GM21576 (cell line): ENCODE results near the gene ERCC8.
"Not testable (repeated sequence)": the region's sequence is repeated elsewhere in the genome, so short reads cannot be mapped to it uniquely, and the experiment has no call there.

Source experiments
- ATAC-seq: cut with Tn5 transposase; IDR thresholded peaks from one replicate; pipeline ENCODE4 v1.9.1; 2021; ENCODE audit warnings: mild to moderate bottlenecking, moderate library complexity; ENCODE audit not compliant: unreplicated experiment

ERCC8 gene, protein sequence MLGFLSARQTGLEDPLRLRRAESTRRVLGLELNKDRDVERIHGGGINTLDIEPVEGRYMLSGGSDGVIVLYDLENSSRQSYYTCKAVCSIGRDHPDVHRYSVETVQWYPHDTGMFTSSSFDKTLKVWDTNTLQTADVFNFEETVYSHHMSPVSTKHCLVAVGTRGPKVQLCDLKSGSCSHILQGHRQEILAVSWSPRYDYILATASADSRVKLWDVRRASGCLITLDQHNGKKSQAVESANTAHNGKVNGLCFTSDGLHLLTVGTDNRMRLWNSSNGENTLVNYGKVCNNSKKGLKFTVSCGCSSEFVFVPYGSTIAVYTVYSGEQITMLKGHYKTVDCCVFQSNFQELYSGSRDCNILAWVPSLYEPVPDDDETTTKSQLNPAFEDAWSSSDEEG

DNA sequence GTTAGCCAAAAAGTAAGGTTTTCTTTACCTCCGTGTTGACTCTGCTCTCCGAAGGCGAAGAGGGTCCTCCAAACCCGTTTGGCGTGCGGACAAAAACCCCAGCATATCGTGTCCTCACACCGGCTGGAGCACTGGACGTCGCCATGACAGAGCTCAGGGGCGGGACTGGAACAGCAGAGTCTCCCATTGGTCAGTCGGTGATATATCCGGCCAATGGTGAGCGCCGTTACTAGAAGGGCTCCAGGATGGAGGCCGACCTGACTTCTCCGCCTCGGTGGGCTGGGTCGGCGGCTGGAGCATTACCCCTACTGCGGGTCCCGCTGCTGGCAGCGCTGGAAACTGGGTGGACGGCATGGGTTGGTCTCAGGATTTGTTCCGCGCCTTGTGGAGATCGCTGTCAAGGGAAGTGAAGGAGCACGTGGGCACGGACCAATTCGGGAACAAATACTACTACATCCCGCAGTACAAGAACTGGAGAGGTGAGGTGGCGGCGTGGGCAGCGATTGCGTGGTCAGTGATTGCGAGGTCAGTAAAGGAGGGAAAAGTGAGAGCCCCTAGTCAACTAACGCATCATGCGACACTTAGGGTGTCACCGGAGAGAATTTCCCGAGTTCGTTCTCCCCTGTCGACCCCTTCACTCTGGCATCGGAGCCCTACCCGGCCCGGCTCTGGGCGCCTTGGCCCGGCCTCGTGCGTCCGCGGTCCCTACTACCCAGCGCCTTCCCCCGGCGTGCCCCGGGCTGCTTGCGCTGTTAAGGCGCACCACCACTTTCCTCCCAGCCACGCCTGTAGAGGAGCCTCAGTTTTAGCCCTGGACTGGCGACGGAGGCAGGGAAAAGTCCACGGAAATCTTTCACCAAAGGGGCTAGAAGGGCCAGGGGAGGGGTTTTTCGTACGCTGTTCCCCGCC is at the start of gene ERCC8, which contains the start of gene NDUFAF2:
TSS of gene ERCC8 (minus strand) at position 167 of the 909 bp plus-strand sequence. CDS start at position 105, 62 bp downstream.
TSS of gene NDUFAF2 (plus strand) at position 302 of the 909 bp plus-strand sequence. CDS start at position 353, 51 bp downstream.
- ATAC-seq = peak; percentile 99

DNA sequence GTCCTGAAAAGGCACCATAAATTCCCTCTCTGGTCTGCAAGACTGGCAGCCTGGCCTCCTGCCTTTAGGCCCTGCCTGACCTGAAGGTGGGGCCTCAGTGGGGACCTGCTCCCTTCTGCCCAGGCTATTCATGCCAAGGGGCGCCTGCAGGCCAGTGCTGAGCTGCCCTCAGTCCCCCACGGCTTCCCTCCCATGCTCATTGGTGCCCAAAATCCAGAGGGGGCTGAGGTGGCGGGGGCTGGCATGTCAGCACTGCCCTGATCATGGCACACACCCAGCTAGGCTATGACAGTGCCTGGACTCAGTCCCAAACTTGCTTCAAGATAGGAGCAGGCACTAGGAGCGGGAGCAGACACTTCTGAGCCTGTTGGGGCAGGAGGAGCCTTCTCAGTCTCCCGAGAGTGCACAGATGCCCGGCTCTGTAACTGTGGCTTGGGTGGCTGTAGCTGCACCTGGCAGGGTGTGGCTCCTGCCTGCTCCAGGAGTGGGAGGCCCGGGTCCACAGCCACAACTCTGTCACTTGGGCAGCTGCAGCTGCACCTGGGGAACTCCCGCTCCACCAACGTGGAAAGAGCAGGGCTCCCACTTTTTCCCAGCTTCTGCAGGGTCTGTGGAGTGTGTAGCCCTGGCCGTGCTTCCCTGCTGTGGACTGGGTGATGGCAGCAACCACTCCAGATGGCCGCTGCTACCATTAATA is 49.2 kb upstream of the ERCC8 start:
- ATAC-seq = no peak

DNA sequence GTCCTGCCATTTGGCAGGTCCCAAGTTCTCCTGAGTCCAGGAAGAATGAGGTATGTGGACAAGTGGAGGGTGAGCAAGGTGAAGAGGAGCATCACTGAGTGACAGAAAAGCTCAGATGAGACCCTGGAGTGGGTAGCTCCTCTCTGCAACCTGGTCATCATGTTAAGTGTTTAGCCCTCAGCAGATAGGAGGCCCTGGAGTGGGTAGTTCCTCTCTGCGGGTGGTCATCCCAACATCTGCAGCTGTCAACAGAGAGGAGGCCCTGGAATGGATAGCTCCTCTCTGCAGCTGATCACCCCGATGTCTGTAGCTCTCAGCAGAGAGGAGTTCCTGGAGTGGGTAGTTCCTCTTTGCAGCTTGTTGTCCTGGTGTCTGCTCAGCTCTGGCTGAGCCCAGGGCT is 48.6 kb upstream of the ERCC8 start:
- ATAC-seq = no peak

DNA sequence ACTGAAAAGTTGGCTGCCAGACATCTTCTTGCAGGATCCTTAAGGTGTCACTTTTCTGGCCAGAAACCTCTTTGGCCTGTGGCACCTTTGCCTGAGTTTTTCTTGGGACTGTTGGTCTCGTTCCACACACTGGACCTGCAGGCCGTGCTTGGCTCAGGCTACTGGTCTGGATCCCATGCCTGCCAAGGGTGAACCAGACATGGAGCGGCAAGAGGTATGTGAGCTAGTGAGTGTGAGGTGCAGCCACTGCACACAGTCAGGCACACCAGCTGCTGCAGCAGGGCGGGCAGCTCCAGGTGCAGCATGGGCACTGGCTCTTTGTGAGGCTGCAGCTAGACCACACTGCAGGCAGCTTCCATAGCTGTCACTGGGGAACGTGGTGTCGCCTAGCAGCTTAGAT is 48.0 kb upstream of the ERCC8 start:
- no peak for ATAC-seq

DNA sequence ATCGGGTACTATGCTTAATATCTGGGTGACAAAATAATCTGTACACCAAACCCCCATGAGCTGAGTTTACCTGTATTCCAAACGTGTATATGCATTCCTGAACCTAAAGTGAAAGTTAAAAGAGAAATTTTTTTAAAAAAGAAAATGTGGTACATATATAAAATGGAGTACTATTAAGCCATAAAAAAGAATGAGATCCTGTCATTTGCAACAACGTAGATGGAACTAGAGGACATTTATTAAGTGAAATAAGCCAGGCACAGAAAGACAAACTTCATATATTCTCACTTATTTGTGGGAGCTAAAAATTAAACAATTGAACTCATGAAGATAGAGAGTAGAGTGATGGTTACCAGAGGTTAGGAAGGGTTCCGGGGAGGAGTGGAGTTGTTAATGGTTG is 44.9 kb upstream of the ERCC8 start:
- no peak for ATAC-seq

DNA sequence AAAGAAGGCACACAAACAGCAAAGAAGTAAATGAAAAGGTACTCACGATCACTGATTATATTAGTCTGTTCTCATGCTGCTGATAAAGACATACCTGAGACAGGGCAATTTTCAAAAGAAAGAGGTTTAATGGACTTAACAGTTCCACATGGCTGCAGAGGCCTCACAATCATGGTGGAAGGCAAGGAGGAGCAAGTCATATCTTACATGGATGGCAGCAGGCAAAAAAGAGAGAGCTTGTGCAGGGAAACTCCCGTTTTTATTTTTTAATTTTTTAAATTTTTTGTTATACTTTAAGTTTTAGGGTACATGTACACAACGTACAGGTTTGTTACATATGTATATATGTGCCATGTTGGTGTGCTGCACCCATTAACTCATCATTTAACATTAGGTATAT is 37.3 kb upstream of the ERCC8 start:
- ATAC-seq = not testable (repeated sequence)

DNA sequence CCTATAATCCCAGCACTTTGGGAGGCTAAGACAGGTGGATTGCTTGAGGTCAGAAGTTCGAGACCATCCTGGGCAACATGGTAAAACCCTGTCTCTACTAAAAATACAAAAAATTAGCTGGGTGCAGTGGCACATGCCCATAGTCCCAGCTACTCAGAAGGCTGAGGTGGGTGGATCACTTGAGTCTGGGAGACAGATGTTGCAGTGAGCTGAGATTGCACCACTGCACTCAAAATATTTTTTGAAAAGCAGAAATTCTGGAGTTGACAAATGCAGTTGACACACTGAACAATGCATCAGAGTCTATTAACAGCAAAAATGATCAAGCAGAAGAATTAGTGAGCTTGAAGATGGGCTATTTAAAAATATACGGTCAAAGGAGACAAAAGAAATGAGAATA is 35.6 kb upstream of the ERCC8 start:
- no peak for ATAC-seq

DNA sequence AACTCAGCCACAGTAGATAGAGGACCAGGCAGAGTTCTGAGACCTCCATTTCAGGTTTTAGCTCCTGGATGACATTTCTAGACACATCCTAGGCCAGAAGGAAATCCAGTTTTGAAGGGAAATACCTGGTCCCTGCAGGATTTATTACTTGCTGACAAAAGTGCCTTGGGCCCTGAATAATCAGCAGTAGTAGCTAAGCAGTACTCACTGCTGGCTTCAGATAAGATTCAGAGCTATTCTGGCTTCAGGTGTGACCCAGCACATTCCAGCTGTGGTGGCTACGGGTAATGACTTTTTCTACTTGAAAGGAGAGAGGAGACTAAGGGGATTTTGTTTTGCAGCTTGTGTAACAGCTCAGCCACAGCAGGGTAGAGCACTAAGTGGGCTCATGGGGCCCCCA is 34.1 kb upstream of the ERCC8 start:
- no peak for ATAC-seq

DNA sequence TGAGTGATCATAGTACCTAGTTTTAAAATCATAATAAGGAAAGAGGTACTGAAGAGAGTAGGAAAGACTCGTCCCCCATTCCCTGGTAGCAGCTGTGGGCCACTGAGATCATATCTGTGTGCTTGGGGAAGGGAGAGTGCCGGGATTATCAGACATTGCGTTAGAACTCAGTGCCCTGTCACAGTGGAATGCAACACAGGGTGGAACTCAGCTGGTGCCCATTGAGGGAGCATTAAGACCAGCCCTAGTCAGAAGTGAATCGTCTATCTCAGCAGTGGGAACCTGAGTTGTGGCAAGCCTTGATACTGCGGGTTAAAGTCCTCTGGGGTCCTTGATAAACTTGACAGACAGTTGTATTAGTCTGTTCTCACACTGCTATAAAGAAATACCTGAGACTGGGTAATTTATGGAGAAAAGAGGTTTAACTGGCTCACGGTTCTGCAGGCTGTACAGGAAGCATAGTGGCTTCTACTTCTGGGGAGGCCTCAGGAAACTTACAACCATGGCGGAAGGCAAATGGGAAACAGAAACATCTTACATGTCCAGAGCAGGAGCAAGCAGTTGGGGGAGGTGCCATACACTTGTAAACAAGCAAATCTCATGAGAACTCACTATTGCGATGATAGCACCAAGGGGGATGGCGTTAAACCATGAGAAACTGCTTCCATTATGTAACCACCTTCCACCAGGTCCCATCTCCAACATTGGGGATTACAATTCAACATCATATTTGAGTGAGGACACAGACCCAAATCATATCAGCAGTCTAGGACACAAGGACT is 33.3 kb upstream of the ERCC8 start:
- ATAC-seq = no peak

DNA sequence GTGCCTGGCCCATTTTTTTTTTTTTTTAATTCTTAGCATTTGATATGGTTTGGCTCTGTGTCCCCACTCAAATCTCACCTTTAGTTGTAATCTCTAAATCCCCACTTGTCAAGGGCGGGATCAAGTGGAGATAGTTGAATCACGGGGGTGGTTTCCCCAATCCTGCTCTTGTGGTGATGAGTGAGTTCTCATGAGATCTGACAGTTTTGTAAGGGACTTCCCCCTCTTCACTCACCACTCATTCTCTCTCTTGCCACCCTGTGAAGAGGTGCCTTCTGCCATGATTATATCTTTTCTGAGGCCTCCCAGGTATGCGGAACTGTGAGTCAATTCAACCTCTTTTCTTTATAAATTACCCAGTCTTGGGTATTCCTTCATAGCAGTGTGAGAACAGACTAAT is 27.4 kb upstream of the ERCC8 start:
- ATAC-seq = no peak

DNA sequence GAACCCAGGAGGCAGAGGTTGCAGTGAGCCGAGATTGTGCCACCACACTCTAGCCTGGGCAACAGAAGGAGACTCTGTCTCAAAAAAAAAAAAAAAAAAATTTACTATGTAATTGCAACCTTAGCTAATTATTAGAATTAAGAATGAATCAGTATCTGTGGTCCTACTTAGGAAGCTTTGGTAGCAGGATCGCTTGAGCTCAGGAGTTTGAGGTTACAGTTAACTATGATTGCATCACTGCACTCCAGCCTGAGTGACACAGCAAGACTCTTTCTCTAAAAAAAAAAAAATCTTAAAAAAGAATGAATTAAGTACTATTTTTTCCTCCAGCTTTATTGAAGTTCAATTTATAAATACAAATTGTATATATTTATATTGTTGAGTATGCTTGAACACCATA is 16.8 kb upstream of the ERCC8 start:
- no peak for ATAC-seq

DNA sequence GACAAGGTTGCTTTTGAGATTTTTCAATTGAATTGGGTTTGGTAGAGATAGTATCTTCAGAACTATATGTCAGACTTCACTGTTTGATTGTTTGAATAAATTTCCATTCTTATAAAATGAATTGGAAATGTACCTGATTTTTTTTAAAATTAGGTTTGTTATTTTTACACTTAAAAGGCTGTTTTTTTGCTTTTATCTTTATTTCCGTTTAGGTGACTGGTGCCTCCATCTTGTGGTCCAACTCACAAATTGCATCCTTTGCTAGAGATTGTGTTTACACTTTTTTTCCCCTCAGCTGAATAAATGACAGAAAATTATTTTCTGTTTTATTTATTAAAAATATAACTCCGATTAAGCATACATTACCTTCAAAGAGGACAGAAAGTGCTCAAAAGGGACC is 15.7 kb upstream of the ERCC8 start:
- ATAC-seq = no peak

DNA sequence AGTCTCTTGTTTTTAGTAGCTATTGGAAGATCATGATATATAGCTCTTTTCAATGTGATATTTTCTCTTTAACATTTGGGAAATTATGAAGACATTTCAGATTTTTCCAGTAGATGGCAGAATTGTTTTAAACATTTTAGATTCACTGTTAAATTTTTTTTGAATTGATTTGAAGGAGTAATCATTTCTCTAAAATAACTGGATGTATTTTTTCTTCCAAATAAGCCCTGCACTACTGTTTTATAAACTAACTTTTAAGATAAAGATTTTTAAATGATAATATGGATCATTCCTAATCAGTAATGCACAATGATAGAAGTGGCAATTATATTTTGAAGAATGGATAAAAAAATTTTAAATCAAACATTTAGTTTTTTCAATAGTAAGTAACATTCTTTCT is 14.3 kb upstream of the ERCC8 start:
- no peak for ATAC-seq

DNA sequence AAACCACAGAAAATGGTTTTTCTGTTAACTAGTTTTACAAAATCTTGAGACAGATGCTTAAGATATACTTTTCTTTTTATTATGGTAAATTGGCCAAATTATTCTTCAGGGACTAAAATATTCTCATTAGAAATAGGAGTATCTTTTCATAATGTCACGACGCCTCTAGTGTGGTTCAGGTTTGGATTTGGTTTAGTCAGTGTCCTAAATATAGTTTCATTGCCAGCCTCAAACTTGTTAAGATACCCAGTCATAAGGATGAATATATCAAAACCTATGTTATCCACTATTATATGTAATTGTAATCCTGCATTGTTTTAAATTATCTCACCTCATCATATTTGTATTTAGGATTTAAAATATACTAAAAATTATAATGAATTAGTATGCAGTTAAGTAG is 13.8 kb upstream of the ERCC8 start:
- no peak for ATAC-seq

DNA sequence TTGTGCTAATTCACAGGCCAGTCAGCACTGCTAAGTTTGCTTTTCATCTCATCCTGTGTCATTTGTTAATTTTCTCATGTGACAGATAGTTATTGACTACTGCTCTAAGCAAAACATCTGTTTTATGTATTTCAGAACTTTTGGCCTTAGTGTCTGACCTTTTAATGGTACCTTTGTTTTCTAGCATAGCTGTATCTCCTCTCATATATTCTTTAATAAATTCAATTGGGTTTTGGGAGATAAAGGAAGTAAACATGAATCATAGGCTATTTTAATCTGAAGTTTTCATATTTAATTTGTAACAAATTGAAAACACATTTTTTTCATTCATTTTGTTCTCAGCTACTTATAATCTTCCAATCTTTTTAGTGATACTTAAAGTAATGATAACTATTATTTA is 13.2 kb upstream of the ERCC8 start:
- no peak for ATAC-seq

DNA sequence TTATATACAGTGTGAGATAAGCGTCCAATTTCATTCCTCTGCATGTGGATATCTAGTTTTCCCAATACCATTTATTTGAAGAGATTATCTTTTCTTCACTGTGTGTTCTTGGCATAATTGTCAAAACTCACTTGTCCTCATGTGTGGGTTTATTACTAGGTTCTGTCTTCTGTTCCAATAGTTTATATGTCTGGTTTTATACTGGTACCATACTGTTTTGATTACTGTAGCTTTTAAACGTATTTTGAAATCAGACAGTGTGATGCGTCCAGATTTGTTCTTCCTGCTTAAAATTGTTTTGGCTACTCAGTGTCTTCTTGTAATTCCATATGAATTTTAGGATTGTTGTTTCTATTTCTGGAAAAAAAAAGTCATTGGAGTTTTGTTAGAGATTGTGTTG is 10.4 kb upstream of the ERCC8 start:
- no peak for ATAC-seq

DNA sequence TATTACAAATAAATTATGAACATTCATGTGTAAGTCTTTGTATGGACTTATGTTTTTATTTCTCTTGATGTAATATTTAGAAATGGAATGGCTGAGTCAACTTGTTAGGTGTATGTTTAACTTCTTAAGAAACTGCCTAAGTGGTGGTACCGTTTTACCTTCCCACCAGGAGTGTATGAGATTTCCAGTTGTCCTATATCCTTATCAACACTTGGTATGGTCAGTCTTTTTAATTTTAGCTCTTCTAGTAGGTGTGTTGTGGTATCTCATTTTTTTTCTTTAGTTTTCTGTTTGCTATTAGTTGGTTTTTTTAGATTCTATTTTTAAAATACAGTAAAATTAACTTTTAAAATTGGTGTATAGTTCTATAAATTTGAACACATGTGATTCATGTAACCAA is 3.9 kb upstream of the ERCC8 start:
- no peak for ATAC-seq

DNA sequence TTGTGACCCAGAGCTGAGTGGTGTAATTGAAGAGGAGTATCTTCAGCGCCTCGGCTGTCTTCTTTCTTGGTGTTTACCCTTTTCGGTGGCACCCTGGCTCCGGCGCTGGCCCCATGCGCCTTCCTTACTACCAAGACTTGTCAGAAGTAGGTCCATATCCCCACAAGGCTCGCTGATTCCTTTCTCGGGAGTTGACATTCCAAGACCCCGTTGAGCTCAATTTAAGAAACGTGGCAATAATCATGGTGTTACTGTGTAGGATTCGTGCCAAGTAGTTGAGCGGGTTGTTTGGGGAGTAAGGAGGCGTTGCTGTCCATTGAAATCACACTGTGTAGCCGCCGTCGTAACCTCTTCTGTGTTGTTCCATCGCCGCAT is 930 bp upstream of the ERCC8 start:
- ATAC-seq = peak; percentile 32

DNA sequence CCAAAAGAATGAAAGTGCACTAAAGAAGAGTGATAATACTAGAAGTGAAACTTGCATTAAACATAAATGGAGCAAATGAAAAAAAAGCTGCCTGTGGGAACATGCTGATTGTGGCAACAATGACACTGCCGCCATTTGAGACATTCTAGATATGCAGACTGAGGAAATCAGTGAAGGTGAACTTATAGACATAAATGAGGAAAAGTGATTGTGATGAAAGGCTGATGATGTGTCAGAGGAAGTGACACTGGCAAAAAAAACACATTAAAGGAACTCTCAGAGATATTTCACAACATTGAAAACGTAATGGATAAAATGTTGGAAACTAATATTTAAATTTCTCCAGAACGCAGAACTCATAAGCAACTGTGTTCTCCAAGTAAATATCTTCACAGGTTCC is 1.2 kb downstream of the ERCC8 start:
- ATAC-seq = no peak

DNA sequence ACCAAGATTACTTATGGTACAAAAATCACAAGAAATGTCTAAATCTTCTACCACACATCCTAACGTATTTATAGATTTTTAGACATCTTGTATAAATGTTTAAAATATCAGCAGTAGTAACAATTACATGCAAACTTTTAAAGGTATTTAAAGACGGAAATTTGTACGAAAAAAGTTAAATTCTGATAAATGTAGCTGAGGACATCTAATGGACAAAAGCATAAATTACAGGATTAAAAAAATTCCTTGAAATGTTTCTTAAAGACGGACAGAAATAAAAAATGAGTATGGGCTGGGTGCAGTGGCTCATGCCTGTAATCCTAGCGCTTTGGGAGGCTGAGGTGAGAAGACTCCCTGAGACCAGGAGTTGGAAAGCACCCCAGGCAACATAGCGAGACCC is 15.8 kb downstream of the ERCC8 start:
- no peak for ATAC-seq

DNA sequence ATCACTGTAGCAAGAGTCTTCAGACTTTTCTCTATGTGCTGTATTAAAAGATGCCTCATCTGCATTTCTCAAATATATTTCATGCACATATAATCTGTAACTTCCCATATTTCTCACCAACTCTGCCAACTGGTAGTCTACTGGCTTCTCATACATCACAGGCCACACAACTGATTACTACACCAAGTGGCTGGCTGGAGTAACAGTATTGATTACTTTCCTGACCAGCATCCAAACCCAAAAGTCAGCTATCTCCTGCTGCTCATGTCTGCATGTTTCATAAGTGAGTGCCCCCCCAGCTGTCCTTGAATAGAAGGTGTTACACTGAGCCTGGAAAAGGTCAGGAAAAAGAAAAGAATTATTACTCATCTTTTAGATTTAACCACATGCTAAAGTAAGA is 17.4 kb downstream of the ERCC8 start:
- no peak for ATAC-seq
